Measurements from ENCODE around the gene LMTK3. TPM values are rescaled to one million over a fixed set of nuclear protein-coding genes. Genes with fewer than 3 reads are reported as not detected.

LMTK3 gene
- polyA plus RNA-seq, 1 of the 3 experiments (the other 2 are of a cell fraction): 3.2 TPM

GRCh38 chr19:48441360-48442050 lies 70.1 kb downstream of the LMTK3 start:
- TF ChIP-seq GATA2 (CRISPR knock-in tag; IDR thresholded peaks at IDR 0.05) (no peak), IRF3 (IDR thresholded peaks at IDR 0.05; ENCODE audit: low read depth, low read length) (no peak), ELF1 (IDR thresholded peaks at IDR 0.05) (no peak), FOXM1 (IDR thresholded peaks at IDR 0.05; ENCODE audit: low read depth) (no peak), MAX (IDR thresholded peaks at IDR 0.05; ENCODE audit: low read depth) (no peak), SIN3A (IDR thresholded peaks at IDR 0.05; ENCODE audit: borderline replicate concordance, low read depth, low read length) (no peak), RFX5 (IDR thresholded peaks at IDR 0.05; ENCODE audit: low read length) (no peak), CTCF (IDR thresholded peaks at IDR 0.05) (no peak), JUND (IDR thresholded peaks at IDR 0.05) (no peak), NRF1 (IDR thresholded peaks at IDR 0.05; ENCODE audit: low read depth, low read length) (no peak), NFIC (IDR thresholded peaks at IDR 0.05; ENCODE audit: borderline replicate concordance) (no peak), FOSL2 (IDR thresholded peaks at IDR 0.05; ENCODE audit: borderline replicate concordance, low read depth) (no peak), RXRA (IDR thresholded peaks at IDR 0.05; ENCODE audit: borderline replicate concordance, low read depth) (no peak)
- Histone ChIP-seq H3K4me2 (no peak overlapping the region), H2AFZ (ENCODE audit: low read depth) (no peak overlapping the region), H3K79me2 (ENCODE audit: insufficient read depth) (peaks cover 7% of the 10 kb centered on the region), H3K27ac (ENCODE audit: low read depth in 2 of 2, low read length in 1 of 2) (no peak overlapping the region), H3K9me3 (no peaks in the 10 kb centered on the region), H3F3A (replicated peaks; ENCODE audit: insufficient read depth) (peaks cover 11% of the 10 kb centered on the region), H4K20me1 (ENCODE audit: insufficient read depth) (no peaks in the 10 kb centered on the region), H3K4me3 (ENCODE audit: low read depth in 2 of 2, low read length in 1 of 2) (no peak overlapping the region), H3K36me3 (replicated peaks in 1 of 2; ENCODE audit: control insufficient read depth in 1 of 2, insufficient read depth in 2 of 2, low read length in 1 of 2) (no peaks in the 10 kb centered on the region), H3K4me1 (ENCODE audit: control insufficient read depth in 1 of 2, insufficient read depth in 2 of 2, low read depth in 1 of 2, low read length in 1 of 2) (peaks cover 4 to 13% of the 10 kb centered on the region in 2 experiments; a peak in 2 of 4 replicates), H3K9ac (no peak overlapping the region), H3K9me2 (no peaks in the 10 kb centered on the region), H3K27me3 (ENCODE audit: insufficient read depth) (no peaks in the 10 kb centered on the region)
- POLR2A ChIA-PET: interaction anchor here (0.6 kb wide), 1 partner anchor 179 kb away, joined by 4 read pairs; no protein-coding TSS in a partner anchor
- CTCF ChIA-PET: interaction anchor here (1.0 to 1.7 kb wide), 2 partner anchors 11 to 48 kb away, joined by 3 to 5 read pairs; no protein-coding TSS in a partner anchor
- 97% methylated on average over 10 of the region's 20 CpGs for WGBS (ENCODE audit: low lambda C conversion rate)
- no peak for DNase-seq

- peak; percentile 22 for DNase-seq
- WGBS (ENCODE audit: low lambda C conversion rate): 72% methylated on average over 5 of the region's 5 CpGs
- Histone ChIP-seq H3K27me3 (ENCODE audit: insufficient read depth) (no peaks in the 10 kb centered on the region), H3K4me2 (no peak overlapping the region), H3K9me3 (no peaks in the 10 kb centered on the region), H2AFZ (ENCODE audit: low read depth) (no peak overlapping the region), H3K9ac (no peak overlapping the region), H3K4me3 (ENCODE audit: low read depth in 2 of 2, low read length in 1 of 2) (no peak overlapping the region), H3K27ac (ENCODE audit: low read depth in 2 of 2, low read length in 1 of 2) (no peak overlapping the region), H3K79me2 (ENCODE audit: insufficient read depth) (no peaks in the 10 kb centered on the region), H3K36me3 (replicated peaks in 1 of 2; ENCODE audit: control insufficient read depth in 1 of 2, insufficient read depth in 2 of 2, low read length in 1 of 2) (no peaks in the 10 kb centered on the region), H3K4me1 (ENCODE audit: control insufficient read depth in 1 of 2, insufficient read depth in 2 of 2, low read depth in 1 of 2, low read length in 1 of 2) (no peaks in the 10 kb centered on the region), H4K20me1 (ENCODE audit: insufficient read depth) (no peaks in the 10 kb centered on the region), H3F3A (replicated peaks; ENCODE audit: insufficient read depth) (no peaks in the 10 kb centered on the region), H3K9me2 (no peaks in the 10 kb centered on the region)
- ChIA-PET CTCF (interaction anchor here (2.9 kb wide), 1 partner anchor 9 kb away, joined by 10 read pairs; the partner anchor contains the start of gene GRWD1), POLR2A (no interaction called here)
- TF ChIP-seq MEF2A (IDR thresholded peaks at IDR 0.05; ENCODE audit: borderline replicate concordance, low read depth): no peak
- TF ChIP-seq IRF3 (IDR thresholded peaks at IDR 0.05; ENCODE audit: low read depth, low read length): no peak
- no peak for TF ChIP-seq ZBTB33 (IDR thresholded peaks at IDR 0.05; ENCODE audit: borderline replicate concordance, low read depth)
- no peak for TF ChIP-seq GABPA (IDR thresholded peaks at IDR 0.05; ENCODE audit: low read depth)
- TF ChIP-seq RAD21 (IDR thresholded peaks at IDR 0.05; ENCODE audit: low read length): no peak
- no peak for TF ChIP-seq PBX3 (IDR thresholded peaks at IDR 0.05)
- no peak for TF ChIP-seq USF2 (IDR thresholded peaks at IDR 0.05; ENCODE audit: borderline replicate concordance, low read depth, low read length)
- no peak for TF ChIP-seq SIN3A (IDR thresholded peaks at IDR 0.05; ENCODE audit: borderline replicate concordance, low read depth, low read length)
Observed at GRCh38 chr19:48436586-48436985, 75.0 kb downstream of the LMTK3 start.

Data from SK-N-SH (cell line).